Thoracic aorta (tissue), 2 donors: Measurements from ENCODE around the gene CILP2. TPM values are rescaled to one million over a fixed set of nuclear protein-coding genes. Genes with fewer than 3 reads are reported as not detected.

Experiments
- ATAC-seq: fragments of 150-250 bp; one replicate; pipeline ENCODE4 v1.8.0; 2017; ENCODE audit warnings: low read depth; ENCODE audit not compliant: insufficient number of reproducible peaks, low FRiP score
- DNase-seq: peaks from one replicate; pipeline ENCODE4 v3.0.0-alpha.2; 2020; ENCODE audit warnings: low spot score
- H3K27ac ChIP-seq, 2 donors: fragments of 200-600 bp; sonication (generic); 1 replicate in 1 of 2; 2 replicates in 1 of 2; pipeline ENCODE4 v1.5.1; 2016; ENCODE audit warnings: mild to moderate bottlenecking in 2 of 2, moderate library complexity in 2 of 2
- H3K27me3 ChIP-seq: fragments of 200-600 bp; sonication (generic); replicated peaks from 2 replicates; pipeline ENCODE4 v1.6.0; 2016; ENCODE audit warnings: mild to moderate bottlenecking; ENCODE audit not compliant: insufficient read depth
- H3K36me3 ChIP-seq: fragments of 200-600 bp; sonication (generic); one replicate; pipeline ENCODE4 v1.5.1; 2016
- H3K4me1 ChIP-seq, 2 donors: fragments of 200-600 bp; sonication (generic); 1 replicate in 1 of 2; 2 replicates in 1 of 2; pipeline versions ENCODE4 v1.5.1 to v1.6.0; 2016; ENCODE audit warnings: low read depth in 2 of 2, mild to moderate bottlenecking in 1 of 2; ENCODE audit not compliant: control insufficient read depth in 1 of 2
- H3K4me3 ChIP-seq: fragments of 200-600 bp; sonication (generic); 2 replicates; pipeline ENCODE4 v1.5.1; 2016; ENCODE audit warnings: mild to moderate bottlenecking
- H3K9me3 ChIP-seq: fragments of 200-600 bp; sonication (generic); 2 replicates; pipeline ENCODE4 v1.5.1; 2016
- CTCF ChIP-seq: fragments of 200-600 bp; sonication (generic); IDR thresholded peaks from one replicate; pipeline ENCODE4 v1.5.1; 2019; ENCODE audit warnings: antibody characterized with exemption
- total RNA-seq, 2 donors: library from RNA; depleted of rRNA; stranded (reverse); fragments of >200 nt; gene quantifications; one replicate each; pipeline versions ENCODE4 v1.1.0 to v1.2.3, GENCODE V29; 2016

Gene CILP2
- total RNA-seq, 2 donors from 2014 or later = 0.81 to 1.5 TPM

- no peak overlapping the region for H3K27ac ChIP-seq
- H3K4me1 ChIP-seq = no peaks in the 10 kb centered on the region
- DNase-seq (no peak), ATAC-seq (no peak)
- peaks cover 70% of the 10 kb centered on the region for H3K36me3 ChIP-seq
- H3K9me3 ChIP-seq = no peaks in the 10 kb centered on the region
- no peaks in the 10 kb centered on the region for H3K27me3 ChIP-seq
- no peak overlapping the region for H3K4me3 ChIP-seq
- no peak for TF ChIP-seq CTCF
These were observed 39.6 kb upstream of the CILP2 start for GRCh38 chr19:19498255-19498991.

- Histone ChIP-seq H3K4me3 (no peak overlapping the region), H3K4me1 (no peaks in the 10 kb centered on the region), H3K27me3 (no peaks in the 10 kb centered on the region), H3K36me3 (peaks cover 63% of the 10 kb centered on the region), H3K27ac (no peak overlapping the region), H3K9me3 (no peaks in the 10 kb centered on the region)
- no peak for ATAC-seq
- TF ChIP-seq CTCF = no peak
- no peak for DNase-seq
These were observed 38.6 kb upstream of the CILP2 start for GRCh38 chr19:19499272-19499995.

- ATAC-seq = no peak
- TF ChIP-seq CTCF = no peak
- H3K4me3 ChIP-seq = no peak overlapping the region
- H3K27me3 ChIP-seq = no peaks in the 10 kb centered on the region
- H3K4me1 ChIP-seq = peaks cover 0 to 4% of the 10 kb centered on the region in 2 donors
- no peak overlapping the region for H3K27ac ChIP-seq
- peaks cover 65% of the 10 kb centered on the region for H3K36me3 ChIP-seq
- H3K9me3 ChIP-seq = no peaks in the 10 kb centered on the region
- no peak for DNase-seq
These were observed 37.0 kb upstream of the CILP2 start for GRCh38 chr19:19500975-19501644.

GRCh38 chr19:19501798-19502197, 36.3 kb upstream of the CILP2 start:
- DNase-seq (no peak), ATAC-seq (no peak)
- Histone ChIP-seq H3K4me3 (no peak overlapping the region), H3K36me3 (peaks cover 58% of the 10 kb centered on the region), H3K9me3 (no peaks in the 10 kb centered on the region), H3K4me1 (peaks cover 0 to 11% of the 10 kb centered on the region in 2 donors), H3K27me3 (no peaks in the 10 kb centered on the region), H3K27ac (no peak overlapping the region)
- TF ChIP-seq CTCF = no peak

- no peak for ATAC-seq
- H3K4me1 ChIP-seq = peaks cover 0 to 11% of the 10 kb centered on the region in 2 donors
- H3K27ac ChIP-seq = no peak overlapping the region
- no peaks in the 10 kb centered on the region for H3K9me3 ChIP-seq
- no peak for TF ChIP-seq CTCF
- H3K36me3 ChIP-seq = peaks cover 55% of the 10 kb centered on the region
- no peaks in the 10 kb centered on the region for H3K27me3 ChIP-seq
- no peak overlapping the region for H3K4me3 ChIP-seq
- DNase-seq = no peak
These were observed 35.8 kb upstream of the CILP2 start for GRCh38 chr19:19502281-19502680.
